ENCODE results near the gene ANKS3.

DNA sequence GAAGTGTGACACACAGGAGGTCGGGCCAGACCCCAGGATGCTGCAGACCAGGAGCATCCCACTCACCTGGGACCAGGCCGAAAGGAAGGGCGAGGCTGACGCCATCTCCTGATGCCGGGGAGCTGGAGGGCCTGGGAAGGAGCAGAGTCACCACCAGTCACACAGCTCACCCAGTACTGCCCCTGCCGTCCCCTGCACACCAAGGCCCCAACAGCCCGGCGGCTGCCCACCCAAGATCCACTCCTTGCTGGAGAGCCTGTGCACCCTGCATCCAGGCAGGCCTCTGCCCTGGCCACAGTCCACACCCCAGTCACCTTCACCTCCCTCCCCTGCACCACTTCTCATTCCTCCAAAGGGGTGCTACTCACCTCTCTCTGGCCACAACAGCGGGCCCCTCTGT, 28.1 kb upstream of the ANKS3 start:
- no peak for TF ChIP-seq POLR2A (IDR thresholded peaks at IDR 0.05)
- TF ChIP-seq, protein P1, sequence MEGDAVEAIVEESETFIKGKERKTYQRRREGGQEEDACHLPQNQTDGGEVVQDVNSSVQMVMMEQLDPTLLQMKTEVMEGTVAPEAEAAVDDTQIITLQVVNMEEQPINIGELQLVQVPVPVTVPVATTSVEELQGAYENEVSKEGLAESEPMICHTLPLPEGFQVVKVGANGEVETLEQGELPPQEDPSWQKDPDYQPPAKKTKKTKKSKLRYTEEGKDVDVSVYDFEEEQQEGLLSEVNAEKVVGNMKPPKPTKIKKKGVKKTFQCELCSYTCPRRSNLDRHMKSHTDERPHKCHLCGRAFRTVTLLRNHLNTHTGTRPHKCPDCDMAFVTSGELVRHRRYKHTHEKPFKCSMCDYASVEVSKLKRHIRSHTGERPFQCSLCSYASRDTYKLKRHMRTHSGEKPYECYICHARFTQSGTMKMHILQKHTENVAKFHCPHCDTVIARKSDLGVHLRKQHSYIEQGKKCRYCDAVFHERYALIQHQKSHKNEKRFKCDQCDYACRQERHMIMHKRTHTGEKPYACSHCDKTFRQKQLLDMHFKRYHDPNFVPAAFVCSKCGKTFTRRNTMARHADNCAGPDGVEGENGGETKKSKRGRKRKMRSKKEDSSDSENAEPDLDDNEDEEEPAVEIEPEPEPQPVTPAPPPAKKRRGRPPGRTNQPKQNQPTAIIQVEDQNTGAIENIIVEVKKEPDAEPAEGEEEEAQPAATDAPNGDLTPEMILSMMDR (IDR thresholded peaks at IDR 0.05) = no peak

All from thyroid gland (tissue), 4 donors.